Measurements from ENCODE around the gene MLLT11.
A peak's percentile ranks its signal among the peaks of the same experiment; 100 is the strongest.

Gene MLLT11
- 1.8 to 7.4 (median 3.3) reads per million in 9 experiments for total RNA-seq

DNA sequence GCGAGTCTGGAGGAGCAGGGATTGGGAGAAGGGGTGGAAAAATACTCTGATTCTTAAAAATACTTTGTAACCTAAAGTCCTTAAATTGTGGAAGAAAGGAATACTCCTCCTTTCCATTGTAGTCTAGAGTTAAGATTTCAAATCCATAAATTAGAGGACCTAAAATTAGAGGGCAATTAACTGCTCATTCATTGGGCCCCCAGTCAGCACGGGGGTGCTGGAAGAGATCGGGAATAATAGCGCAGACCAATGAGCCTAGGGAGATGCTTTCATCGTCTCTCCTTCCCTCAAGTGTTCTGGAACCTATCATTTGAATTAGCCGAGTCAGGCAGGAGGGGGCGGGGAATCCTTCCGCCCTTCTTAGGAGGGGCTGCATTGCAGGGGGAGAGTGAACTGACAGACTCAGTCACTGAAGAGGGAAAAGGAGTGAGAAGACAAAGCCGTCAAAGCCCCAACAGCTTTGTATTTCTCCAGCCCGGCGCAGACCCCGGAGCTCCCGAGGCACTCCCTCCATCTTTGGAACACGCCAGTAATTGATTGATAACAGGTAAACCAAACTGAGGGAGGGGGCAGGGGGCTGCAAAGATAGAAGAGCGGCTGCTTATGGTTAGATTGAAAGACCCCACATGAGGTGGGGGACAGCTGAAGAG lies at the start of gene MLLT11:
Gene MLLT11 (plus strand): TSS at position 391 of the 650 bp plus-strand sequence. CDS start 6,828 bp downstream, outside the sequence.
- H3K27me3 Mint-ChIP-seq = no peaks in the 10 kb centered on the region
- H3K4me3 Mint-ChIP-seq = peak within 1 kb of the TSS; percentile 95 to 97
- peaks cover 47 to 50% of the 10 kb centered on the region in 2 donors for H3K4me1 Mint-ChIP-seq (ENCODE audit: low read depth in 2 of 2)
- H3K36me3 Mint-ChIP-seq (ENCODE audit: insufficient read depth) = peaks cover 48% of the 10 kb centered on the region
- H3K9me3 Mint-ChIP-seq = no peaks in the 10 kb centered on the region
- DNase-seq = no peak
- ATAC-seq (replicated peaks) = no peak
- peak within 1 kb of the TSS; percentile 97 to 98 for H3K27ac Mint-ChIP-seq

DNA sequence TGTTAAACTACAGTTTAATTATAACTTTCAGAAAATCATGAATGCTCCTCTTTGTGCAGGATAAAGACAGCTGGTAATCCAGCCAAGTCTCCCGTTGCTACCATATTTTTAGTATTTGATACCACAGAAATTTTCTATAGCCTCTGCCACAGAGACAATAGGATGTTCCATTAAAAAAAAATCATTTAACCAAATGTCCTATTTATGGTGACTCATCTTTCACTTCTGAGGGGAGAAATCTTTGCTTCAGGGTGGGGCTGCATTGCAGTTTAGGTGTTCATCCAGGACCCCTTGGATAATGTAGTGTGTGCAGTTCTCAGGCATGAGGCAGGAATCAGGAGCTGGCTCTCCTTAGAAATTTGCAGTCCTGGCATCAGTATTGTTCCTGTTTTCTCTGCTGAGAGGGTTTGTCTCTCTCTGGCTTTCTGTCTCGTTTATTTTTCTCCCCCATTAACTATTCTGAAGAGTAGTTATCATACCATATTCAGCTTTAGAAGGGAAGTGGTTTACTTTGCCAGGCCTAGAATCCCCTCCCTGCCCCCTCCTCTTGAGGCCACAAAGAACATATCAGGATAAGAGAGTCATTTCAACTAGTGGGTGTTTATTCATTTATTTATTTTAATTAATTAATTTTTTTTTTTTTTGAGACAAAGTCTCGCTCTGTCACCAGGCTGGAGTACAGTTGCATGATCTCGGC lies 48.9 kb upstream of the MLLT11 start:
- ATAC-seq (replicated peaks) (no peak), DNase-seq (no peak)
- Mint-ChIP-seq H3K27ac (peak overlapping the region in 1 of 2 donors; percentile 25), H3K9me3 (no peaks in the 10 kb centered on the region), H3K27me3 (no peaks in the 10 kb centered on the region), H3K4me1 (ENCODE audit: low read depth in 2 of 2) (peaks cover 32 to 45% of the 10 kb centered on the region in 2 donors), H3K36me3 (ENCODE audit: insufficient read depth) (peaks cover 28% of the 10 kb centered on the region), H3K4me3 (no peak overlapping the region)

DNA sequence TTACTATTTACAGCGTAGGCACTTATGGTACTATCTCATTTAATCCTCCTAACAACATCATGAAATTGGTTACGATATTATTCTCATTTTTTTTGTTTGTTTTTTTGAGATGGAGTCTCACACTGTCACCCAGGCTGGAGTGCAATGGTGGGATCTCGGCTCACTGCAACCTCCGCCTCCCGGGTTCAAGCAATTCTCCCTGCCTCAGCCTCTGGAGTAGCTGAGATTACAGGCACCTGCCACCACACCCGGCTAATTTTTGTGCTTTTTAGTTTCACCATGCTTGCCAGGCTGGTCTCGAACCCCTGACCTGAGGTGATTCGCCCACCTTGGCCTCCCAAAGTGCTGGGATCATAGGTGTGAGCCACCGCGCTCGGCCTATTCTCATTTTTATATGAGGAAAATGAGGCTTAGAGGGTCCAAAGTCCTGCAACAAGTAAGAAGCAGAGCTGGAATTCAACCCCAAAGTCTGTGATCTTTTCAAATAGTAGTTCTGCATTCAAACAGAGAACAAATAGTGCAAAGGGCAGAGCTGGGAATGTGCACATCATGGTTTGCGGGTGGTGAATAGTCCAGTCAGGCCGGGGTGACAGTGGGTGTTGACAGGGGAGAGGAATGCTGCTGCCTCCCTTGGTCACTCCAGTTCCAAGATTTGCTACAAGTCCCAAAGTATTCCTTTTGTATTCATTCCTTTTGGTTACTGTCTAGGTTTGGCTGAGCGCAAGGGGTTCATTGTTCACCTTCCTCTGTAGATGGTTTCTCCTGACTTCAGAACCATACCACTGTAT lies 47.3 kb upstream of the MLLT11 start:
- ATAC-seq (replicated peaks) (no peak), DNase-seq (no peak)
- Mint-ChIP-seq H3K36me3 (ENCODE audit: insufficient read depth) (peaks cover 24% of the 10 kb centered on the region), H3K4me3 (no peak overlapping the region), H3K27ac (no peak overlapping the region), H3K9me3 (no peaks in the 10 kb centered on the region), H3K27me3 (no peaks in the 10 kb centered on the region), H3K4me1 (ENCODE audit: low read depth in 2 of 2) (peaks cover 18 to 30% of the 10 kb centered on the region in 2 donors)

- no peaks in the 10 kb centered on the region for H3K9me3 Mint-ChIP-seq
- H3K4me3 Mint-ChIP-seq = no peak overlapping the region
- no peaks in the 10 kb centered on the region for H3K27me3 Mint-ChIP-seq
- peaks cover 14 to 25% of the 10 kb centered on the region in 2 donors for H3K4me1 Mint-ChIP-seq (ENCODE audit: low read depth in 2 of 2)
- ATAC-seq (replicated peaks) = no peak
- peaks cover 21% of the 10 kb centered on the region for H3K36me3 Mint-ChIP-seq (ENCODE audit: insufficient read depth)
- no peak overlapping the region for H3K27ac Mint-ChIP-seq
- DNase-seq = no peak
Measured at GRCh38 chr1:151013518-151013917, 46.7 kb upstream of the MLLT11 start.

GRCh38 chr1:151024540-151025146 lies 35.6 kb upstream of the MLLT11 start:
- H3K4me3 Mint-ChIP-seq = peak overlapping the region; percentile 13 to 47
- no peaks in the 10 kb centered on the region for H3K9me3 Mint-ChIP-seq
- DNase-seq = peak; percentile 87 to 90 (median 89)
- peak overlapping the region in 1 of 2 donors; percentile 75 for H3K27ac Mint-ChIP-seq
- H3K27me3 Mint-ChIP-seq = no peaks in the 10 kb centered on the region
- peak; percentile 100 for ATAC-seq (replicated peaks)
- peaks cover 5% of the 10 kb centered on the region in 2 donors for H3K4me1 Mint-ChIP-seq (ENCODE audit: low read depth in 2 of 2)
- H3K36me3 Mint-ChIP-seq (ENCODE audit: insufficient read depth) = peaks cover 44% of the 10 kb centered on the region

DNA sequence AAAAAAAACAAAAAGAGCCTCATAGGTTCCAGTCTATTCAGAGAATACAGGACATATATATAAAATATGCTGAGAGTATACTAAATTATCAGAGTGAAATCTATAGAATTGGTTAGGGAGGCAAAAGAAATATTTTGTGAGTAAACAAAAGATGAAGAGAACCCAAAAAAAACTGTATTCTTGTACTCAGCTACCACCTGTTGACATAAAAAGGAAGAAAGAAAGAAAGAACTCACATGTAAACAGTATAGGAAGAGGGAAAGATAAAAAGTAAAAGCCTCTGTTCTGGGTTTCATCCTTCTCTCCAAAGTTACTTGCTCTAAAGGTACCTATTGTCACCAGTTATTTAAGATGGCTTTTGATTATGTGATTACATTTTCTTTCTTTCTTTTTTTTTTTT lies 33.7 kb upstream of the MLLT11 start:
- DNase-seq (no peak), ATAC-seq (replicated peaks) (no peak)
- Mint-ChIP-seq H3K27ac (no peak overlapping the region), H3K27me3 (no peaks in the 10 kb centered on the region), H3K4me3 (no peak overlapping the region), H3K4me1 (ENCODE audit: low read depth in 2 of 2) (peaks cover 5% of the 10 kb centered on the region in 2 donors), H3K36me3 (ENCODE audit: insufficient read depth) (peaks cover 37% of the 10 kb centered on the region), H3K9me3 (no peaks in the 10 kb centered on the region)

DNA sequence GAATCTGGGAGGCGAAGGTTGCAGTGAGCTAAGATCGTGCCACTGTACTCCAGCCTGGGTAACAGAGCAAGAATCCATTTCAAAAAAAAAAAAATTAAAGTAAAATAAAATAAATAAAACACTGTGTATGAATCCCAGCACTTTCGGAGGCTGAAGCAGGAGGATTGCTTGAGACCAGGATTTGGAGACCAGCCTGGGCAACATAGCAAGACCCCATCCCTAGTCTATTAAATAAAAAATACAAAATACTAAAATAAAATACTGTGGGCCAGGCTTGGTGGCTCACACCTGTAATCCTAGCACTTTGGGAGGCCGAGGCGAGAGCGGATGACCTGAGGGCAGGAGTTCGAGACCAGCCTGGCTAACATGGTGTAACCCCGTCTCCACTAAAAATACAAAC lies 28.0 kb upstream of the MLLT11 start:
- DNase-seq (no peak), ATAC-seq (replicated peaks) (no peak)
- Mint-ChIP-seq H3K27ac (no peak overlapping the region), H3K4me1 (ENCODE audit: low read depth in 2 of 2) (peaks cover 2 to 3% of the 10 kb centered on the region in 2 donors), H3K9me3 (no peaks in the 10 kb centered on the region), H3K27me3 (no peaks in the 10 kb centered on the region), H3K4me3 (no peak overlapping the region), H3K36me3 (ENCODE audit: insufficient read depth) (peaks cover 29% of the 10 kb centered on the region)

DNA sequence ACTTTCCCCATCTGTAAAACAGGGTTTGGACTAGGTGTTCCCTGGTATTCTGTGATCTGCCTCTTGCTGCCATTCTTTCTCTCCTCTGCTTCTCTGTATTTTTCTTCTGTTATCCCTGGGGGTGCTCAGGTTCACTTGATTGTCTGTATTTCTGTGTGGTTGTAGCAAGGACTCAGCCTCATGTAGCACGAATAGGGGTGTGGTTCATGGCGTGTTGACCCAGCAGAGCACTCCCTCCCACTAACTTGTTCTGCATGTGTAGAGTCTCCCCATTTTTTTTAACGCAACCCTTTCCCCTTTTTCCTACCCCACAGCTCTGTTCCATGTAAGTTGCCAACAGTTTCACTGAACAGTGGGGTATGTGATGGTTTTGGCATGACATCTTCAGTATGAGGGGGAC lies 25.0 kb upstream of the MLLT11 start:
- Mint-ChIP-seq H3K9me3 (no peaks in the 10 kb centered on the region), H3K36me3 (ENCODE audit: insufficient read depth) (peaks cover 16% of the 10 kb centered on the region), H3K4me1 (ENCODE audit: low read depth in 2 of 2) (peaks cover 3% of the 10 kb centered on the region in 2 donors), H3K4me3 (no peak overlapping the region), H3K27me3 (no peaks in the 10 kb centered on the region), H3K27ac (peak overlapping the region; percentile 67 to 82)
- ATAC-seq (replicated peaks) (no peak), DNase-seq (no peak)

GRCh38 chr1:151036356-151036755 lies 23.8 kb upstream of the MLLT11 start, which contains the start of gene BNIPL:
TSS of gene BNIPL (plus strand) at chr1:151036586. CDS start at chr1:151036726, 140 bp downstream.
- Mint-ChIP-seq H3K27ac (peak within 1 kb of the TSS; percentile 67 to 82), H3K4me3 (no peak within 1 kb of the TSS)
- ATAC-seq (replicated peaks) = no peak

GRCh38 chr1:151037032-151037431 lies 23.2 kb upstream of the MLLT11 start:
- H3K27me3 Mint-ChIP-seq = no peaks in the 10 kb centered on the region
- H3K9me3 Mint-ChIP-seq = no peaks in the 10 kb centered on the region
- DNase-seq (no peak), ATAC-seq (replicated peaks) (no peak)
- H3K27ac Mint-ChIP-seq = peak overlapping the region; percentile 67 to 82
- peaks cover 16% of the 10 kb centered on the region for H3K36me3 Mint-ChIP-seq (ENCODE audit: insufficient read depth)
- peaks cover 3% of the 10 kb centered on the region in 2 donors for H3K4me1 Mint-ChIP-seq (ENCODE audit: low read depth in 2 of 2)
- no peak overlapping the region for H3K4me3 Mint-ChIP-seq

More at GRCh38 chr1:151036356-151036755, 23.8 kb upstream of the MLLT11 start, which contains the start of gene BNIPL:
- Mint-ChIP-seq H3K36me3 (ENCODE audit: insufficient read depth) (peaks cover 16% of the 10 kb centered on the region), H3K9me3 (no peaks in the 10 kb centered on the region), H3K4me1 (ENCODE audit: low read depth in 2 of 2) (peaks cover 3% of the 10 kb centered on the region in 2 donors), H3K27me3 (no peaks in the 10 kb centered on the region)
- no peak for DNase-seq

DNA sequence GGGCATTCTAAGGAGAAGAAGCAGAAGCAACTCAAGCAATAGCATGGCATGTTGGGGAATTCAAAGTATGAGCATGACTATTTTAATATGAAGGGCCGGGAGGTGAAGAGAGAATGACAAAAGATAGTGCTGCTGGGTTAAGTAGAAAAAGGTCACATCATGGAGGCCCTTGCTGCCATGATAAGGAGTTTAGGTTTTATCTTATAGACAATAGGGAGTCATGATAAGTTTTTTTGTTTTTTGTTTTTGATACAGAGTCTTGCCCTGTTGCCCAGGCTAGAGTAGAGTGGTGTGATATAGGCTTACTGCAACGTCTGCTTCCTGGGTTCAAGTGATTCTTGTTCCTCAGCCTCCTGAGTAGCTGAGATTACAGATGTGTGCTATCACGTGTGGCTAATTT lies 20.7 kb upstream of the MLLT11 start:
- peaks cover 10% of the 10 kb centered on the region for H3K36me3 Mint-ChIP-seq (ENCODE audit: insufficient read depth)
- no peaks in the 10 kb centered on the region for H3K9me3 Mint-ChIP-seq
- peaks cover 3 to 9% of the 10 kb centered on the region in 2 donors for H3K4me1 Mint-ChIP-seq (ENCODE audit: low read depth in 2 of 2)
- H3K27ac Mint-ChIP-seq = peak overlapping the region in 1 of 2 donors; percentile 0
- ATAC-seq (replicated peaks) (no peak), DNase-seq (no peak)
- no peaks in the 10 kb centered on the region for H3K27me3 Mint-ChIP-seq
- no peak overlapping the region for H3K4me3 Mint-ChIP-seq

- Mint-ChIP-seq H3K36me3 (ENCODE audit: insufficient read depth) (peaks cover 9% of the 10 kb centered on the region), H3K4me1 (ENCODE audit: low read depth in 2 of 2) (peaks cover 16 to 23% of the 10 kb centered on the region in 2 donors), H3K4me3 (no peak overlapping the region), H3K9me3 (no peaks in the 10 kb centered on the region), H3K27ac (no peak overlapping the region), H3K27me3 (no peaks in the 10 kb centered on the region)
- DNase-seq = no peak
- no peak for ATAC-seq (replicated peaks)
Measured at GRCh38 chr1:151043163-151043562, 17.0 kb upstream of the MLLT11 start.

DNA sequence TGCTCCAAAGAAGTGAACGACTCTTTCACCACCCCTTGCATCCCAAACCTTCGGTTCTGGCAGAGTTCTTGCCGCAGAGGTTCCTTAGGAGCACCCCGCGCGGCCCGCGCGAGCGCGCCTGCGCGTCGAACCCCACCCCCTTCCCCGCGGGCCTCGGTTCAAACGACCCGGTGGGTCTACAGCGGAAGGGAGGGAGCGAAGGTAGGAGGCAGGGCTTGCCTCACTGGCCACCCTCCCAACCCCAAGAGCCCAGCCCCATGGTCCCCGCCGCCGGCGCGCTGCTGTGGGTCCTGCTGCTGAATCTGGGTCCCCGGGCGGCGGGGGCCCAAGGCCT lies 12.6 kb upstream of the MLLT11 start, which contains the start of gene C1orf56:
Gene C1orf56 (plus strand): TSS at position 161 of the 334 bp plus-strand sequence. CDS start 97 bp downstream, at position 258.
- H3K36me3 Mint-ChIP-seq (ENCODE audit: insufficient read depth) = peaks cover 45% of the 10 kb centered on the region
- peak within 1 kb of the TSS; percentile 94 to 96 for H3K4me3 Mint-ChIP-seq
- H3K9me3 Mint-ChIP-seq = no peaks in the 10 kb centered on the region
- DNase-seq (peak; percentile 33 to 40 (median 37)), ATAC-seq (replicated peaks) (peak; percentile 60)
- H3K27me3 Mint-ChIP-seq = no peaks in the 10 kb centered on the region
- peak within 1 kb of the TSS; percentile 92 to 96 for H3K27ac Mint-ChIP-seq
- H3K4me1 Mint-ChIP-seq (ENCODE audit: low read depth in 2 of 2) = peaks cover 33 to 37% of the 10 kb centered on the region in 2 donors
